ENCODE results near the gene CADM1.

GRCh38 chr11:115446214-115446613 lies 58.0 kb downstream of the CADM1 start:
- TF ChIP-seq CTCF (IDR thresholded peaks at IDR 0.05) (no peak), POLR2A (IDR thresholded peaks at IDR 0.05) (no peak)

All from right lobe of liver (tissue), 4 donors.